Anterior cingulate cortex (tissue), 58 donors: Measurements from ENCODE around the gene TSC2.
"Not testable (repeated sequence)": the region's sequence is repeated elsewhere in the genome, so short reads cannot be mapped to it uniquely, and the experiment has no call there.

ENCODE experiments used
- DNase-seq, 58 donors: peaks; one replicate each; lab custom pipeline; 2025; lab: John Stamatoyannopoulos, UW

TSC2 gene

GRCh38 chr16:2093793-2094192 is 46.0 kb downstream of the TSC2 start:
- DNase-seq: no peak

GRCh38 chr16:2095315-2095853 is 47.6 kb downstream of the TSC2 start:
- no peak for DNase-seq

- no peak for DNase-seq
These were observed 48.3 kb downstream of the TSC2 start for GRCh38 chr16:2095918-2096582.

DNA sequence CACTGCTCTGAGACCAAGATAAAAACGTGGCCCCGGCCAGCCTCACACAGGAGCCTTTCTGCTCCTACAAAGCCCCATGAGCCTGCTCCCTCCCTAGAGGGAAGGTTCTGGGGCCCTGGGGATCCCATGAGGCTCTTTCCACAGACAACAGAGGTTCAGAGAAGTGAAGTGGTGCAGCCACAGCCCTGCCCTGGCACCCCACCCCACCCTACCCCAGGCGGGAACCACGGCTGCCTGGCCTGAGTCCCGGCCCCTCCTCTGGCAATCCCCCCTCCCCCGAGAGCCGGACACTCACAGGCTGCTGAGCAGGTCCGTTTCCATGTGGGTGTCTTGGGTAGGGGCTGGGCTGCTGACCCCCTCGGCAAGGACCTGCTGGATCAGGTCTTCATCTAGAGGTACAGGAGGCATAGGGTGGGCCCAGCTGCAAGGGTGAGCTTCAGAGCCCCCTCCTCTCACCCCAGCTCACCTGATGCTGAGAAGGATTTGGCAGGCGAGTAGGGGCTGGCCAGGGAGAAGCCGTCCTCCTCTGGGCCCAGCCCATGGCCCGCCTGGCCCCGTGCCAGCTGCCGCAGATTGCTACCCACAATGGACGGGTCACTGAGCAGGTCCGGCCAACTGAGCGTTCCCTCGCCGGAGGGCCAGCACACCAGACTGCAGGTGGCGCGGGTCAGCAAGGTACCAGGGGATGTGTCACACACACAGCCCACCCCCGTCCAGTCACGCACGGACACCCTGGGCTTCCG is 49.2 kb downstream of the TSC2 start:
- peak in 11 of 58 donors; percentile 9 to 54 (median 33) for DNase-seq

DNA sequence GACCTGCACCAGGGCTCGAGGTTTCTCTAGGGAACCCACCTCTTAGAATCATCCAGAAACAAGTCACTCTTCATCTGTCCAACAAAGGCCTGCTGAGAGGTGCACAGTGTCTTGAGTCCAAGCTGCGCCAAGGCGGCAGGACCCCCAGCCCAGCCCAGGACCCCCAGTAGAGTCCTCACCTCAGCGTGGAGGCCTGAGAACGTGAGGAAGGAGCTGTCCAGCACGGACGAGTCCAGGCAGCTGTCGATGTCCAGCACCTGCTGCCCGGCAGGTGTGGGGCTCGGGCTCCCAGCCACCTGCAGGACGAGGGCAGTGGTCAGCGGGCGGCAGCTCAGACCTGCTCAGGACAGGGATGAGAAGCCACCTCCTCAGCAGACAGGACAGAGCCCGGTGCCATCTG is 49.9 kb downstream of the TSC2 start:
- not testable (repeated sequence) for DNase-seq

- DNase-seq: peak in 1 of 58 donors; percentile 23
These were observed 53.8 kb downstream of the TSC2 start for GRCh38 chr16:2101581-2101980.

- no peak for DNase-seq
These were observed 54.7 kb downstream of the TSC2 start for GRCh38 chr16:2102471-2102870.

DNA sequence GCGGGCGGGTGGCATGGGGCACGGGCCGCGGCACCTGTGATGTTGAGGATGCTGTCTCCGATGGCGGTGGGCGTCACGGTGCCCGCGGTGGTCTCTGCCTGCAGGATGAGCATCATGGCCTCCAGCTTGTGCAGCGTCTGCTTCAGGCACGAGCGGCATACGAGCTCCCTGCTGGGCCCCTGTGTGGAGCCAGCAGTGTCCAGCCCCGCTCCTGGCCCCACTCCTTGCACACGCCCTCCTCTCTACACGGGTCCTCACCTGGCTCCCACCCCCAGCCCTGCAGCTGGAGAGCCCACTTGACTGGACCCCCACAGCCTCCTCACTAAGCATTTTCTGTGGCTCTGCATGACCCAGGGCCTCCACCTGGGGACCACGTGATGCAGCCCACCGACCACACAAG is 56.7 kb downstream of the TSC2 start:
- not testable (repeated sequence) for DNase-seq

DNA sequence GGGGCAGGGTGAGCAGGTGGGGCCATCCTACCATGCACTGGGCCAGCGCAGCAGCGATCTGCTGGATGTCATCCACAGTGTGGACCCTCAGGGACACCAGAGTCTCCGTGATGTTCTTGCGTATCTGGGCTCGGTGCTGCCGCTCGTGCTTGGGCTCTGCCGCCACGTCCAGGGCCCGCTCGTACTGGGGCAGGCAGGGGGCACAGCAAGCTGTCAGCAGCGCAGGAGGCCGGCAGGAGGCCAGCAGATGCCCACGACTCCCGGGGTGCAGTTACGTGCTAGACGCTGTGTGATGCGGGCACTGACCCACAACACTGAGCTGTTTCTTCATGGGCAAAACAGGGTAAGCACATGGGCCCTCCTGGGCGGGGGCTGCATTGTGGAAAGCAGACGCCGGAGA is 57.5 kb downstream of the TSC2 start:
- not testable (repeated sequence) for DNase-seq

GRCh38 chr16:2105769-2106168 is 58.0 kb downstream of the TSC2 start:
- not testable (repeated sequence) for DNase-seq

DNA sequence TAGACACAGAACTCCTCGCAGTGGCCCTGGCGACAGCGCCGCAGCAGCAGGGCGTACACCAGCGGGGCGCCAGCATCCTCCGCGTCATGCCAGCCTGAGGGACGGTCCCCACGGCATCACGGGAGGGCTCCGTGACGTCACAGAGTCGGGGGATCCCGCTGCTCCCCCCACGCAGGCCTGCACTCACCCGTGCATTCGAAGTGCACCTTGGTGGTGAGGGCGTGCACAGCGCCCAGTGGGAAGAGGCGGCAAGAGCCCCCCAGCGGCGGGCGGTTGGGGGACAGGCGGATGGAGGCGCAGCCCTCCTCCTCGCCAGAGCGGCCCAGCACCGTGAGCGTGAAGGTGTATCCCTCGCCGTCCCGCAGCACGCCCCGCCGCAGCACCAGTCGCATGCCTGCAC is 58.4 kb downstream of the TSC2 start:
- DNase-seq: not testable (repeated sequence)

- not testable (repeated sequence) for DNase-seq
These were observed 59.5 kb downstream of the TSC2 start for GRCh38 chr16:2107121-2107790.

DNA sequence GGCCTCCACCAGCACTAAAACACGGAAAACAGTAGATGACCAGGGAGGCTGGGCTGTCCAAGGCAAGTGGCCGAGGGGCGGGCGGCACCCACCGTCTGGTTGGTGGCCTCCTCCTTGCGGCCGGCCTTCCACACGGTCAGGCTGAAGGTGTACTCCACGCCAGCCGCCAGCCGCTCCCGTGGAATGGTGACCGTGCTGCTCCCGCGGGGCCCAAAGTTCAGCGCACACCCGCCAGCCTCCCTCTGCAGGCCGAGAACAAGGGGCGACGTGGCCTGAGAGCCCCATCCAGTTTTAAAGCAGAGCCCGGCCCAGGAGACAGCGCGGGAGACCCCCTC is 60.0 kb downstream of the TSC2 start:
- DNase-seq: not testable (repeated sequence)

DNA sequence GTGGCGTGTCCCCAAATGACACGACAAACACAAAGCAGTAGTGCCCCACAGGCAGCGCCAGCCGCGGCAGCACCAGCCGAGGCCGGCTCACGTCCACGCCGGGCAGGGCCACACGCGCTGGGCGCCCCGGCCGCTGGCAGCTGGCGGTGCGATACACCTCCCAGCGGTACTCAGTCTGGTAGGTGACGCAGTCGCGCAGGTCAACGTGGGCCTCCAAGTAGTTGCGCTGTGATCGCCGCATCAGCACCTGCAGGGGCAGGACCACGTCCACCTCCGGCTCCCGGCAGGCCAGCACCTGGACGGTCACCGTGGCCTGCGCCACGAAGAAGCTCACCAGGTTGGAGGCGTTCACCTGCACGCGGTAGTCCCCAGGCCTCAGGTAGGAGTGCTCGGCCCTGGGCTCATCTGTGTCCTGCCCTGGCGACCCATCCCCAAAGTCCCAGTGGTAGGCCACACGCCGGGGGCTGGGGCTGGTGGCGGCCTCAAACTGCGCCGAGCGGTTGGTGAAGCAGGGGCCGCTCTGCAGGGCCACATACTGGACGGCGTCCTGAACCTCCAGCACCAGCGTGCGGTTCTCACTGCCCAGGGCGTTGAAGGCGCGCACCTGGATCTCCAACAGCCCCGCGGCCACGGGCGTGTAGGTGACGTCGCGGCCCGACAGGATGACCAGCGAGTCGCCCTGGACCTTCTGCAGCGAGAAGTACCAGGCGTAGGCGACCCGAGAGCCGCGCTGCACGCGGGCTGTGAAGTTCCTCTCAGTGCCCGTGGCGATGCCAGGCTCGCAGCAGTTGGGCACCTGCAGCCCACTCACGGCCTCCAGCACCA is 60.9 kb downstream of the TSC2 start:
- DNase-seq: not testable (repeated sequence)

- not testable (repeated sequence) for DNase-seq
These were observed 61.4 kb downstream of the TSC2 start for GRCh38 chr16:2109271-2109580.

DNA sequence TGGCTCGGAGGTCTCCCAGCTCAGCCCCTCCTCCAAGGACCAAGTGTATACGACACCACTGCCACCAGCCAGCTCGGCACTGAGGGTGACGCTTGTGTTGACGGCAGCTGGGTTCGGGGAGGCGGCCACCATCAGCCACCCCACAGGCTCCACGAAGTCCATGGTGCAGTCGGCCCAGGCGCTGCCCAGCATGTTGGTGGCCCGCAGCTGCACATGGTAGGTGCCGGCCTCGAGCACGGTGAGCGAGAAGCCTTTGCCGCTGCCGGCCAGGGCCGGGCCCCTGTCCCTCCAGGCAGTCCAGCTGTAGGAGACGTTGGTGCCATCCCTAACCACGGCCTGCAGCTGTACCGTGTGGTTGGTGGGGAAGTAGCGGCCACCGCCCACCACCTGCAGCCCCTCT is 62.1 kb downstream of the TSC2 start:
- DNase-seq: not testable (repeated sequence)

GRCh38 chr16:2110332-2111008 is 62.7 kb downstream of the TSC2 start:
- DNase-seq: not testable (repeated sequence)

DNA sequence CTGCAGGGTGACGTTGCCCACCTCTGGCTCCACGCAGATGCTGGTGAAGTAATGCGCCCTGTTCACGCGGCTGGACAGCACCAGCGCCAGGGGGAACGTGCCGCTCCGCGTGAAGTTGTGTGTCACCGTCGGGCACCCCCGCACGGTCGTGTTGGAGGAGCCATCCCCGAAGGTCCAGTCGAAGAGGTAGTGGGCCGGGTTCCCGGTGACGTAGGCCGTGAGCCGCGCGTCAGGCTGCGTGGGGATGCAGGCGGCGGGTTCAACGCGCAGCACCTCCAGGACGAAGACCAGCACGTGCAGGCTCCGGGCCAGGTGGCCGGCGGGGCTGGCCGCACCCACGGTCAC is 63.2 kb downstream of the TSC2 start:
- DNase-seq: not testable (repeated sequence)

DNA sequence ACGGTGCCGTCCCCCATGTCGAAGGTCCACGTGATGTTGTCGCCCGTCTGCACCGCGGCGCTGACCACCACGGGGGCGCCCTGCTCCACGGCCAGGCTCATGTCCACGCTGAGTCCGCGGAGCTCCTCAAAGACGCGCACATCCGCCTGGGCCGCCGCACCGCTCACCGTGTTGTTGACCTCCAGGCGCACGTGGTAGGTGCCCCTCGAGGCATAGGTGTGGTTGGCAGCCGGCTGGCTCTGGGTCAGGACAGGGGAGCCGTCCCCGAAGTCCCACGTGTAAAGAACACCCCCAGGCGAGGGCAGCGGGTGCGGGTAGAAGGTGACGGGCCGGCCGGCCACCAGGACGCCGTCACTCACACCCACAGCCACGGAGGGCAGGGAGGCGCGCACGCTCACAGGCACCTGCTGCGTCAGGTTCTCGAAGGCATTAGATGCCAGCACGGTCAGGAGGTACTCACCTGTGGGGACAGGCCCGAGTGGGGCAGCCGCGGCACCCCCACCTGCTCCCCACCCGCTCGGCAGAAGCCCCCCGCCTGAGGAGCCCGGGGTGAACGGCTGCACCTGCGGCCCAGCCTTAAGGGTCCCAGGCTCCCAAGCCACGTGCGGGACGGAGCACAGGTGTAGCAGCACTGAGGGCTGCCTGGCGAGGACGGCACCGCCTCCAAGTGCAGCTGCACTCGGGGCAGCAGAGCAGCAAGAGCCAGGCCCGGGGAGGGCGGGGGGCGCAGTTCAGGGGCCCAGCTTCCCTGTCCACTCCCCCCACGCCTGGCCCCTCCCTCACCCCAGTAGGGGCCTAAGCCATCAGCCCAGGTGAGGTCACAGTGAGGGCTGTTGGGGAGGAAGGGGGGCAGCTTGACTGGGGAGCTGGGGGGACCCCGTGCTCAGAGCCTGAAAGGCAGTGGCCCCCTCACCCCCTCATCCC is 63.9 kb downstream of the TSC2 start:
- DNase-seq: not testable (repeated sequence)
